ENCODE measurements around the gene P2RX6. TPM values are rescaled to one million over a fixed set of nuclear protein-coding genes. Genes with fewer than 3 reads are reported as not detected.

P2RX6 gene
- polyA plus RNA-seq, 1 donor (not counting 4 experiments of a cell fraction or from before 2014, with no cell fraction given), result 0.87 TPM

DNA sequence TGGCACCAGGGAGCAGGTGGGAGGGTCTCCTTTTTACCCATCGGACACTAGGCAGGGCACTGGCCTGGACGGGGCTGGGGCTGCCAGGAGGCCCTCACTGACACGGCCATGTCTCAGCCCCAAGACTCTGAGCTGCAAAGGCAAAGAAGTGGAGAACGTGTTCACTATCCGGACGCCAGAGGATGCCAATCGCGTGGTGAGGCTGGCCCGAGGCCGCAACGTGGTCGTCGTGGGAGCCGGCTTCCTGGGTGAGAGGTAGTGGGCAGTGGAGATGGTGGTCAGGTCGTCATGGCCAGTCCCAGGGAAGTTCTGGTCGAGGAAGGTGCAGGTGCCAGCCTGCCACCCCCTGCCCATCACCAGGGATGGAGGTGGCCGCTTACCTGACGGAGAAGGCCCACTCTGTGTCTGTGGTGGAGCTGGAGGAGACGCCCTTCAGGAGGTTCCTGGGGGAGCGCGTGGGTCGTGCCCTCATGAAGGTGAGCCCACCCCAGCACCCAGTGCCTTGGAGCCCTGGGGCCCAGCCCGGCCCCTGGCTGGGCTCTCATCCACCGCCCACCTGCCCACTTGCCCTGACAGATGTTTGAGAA lies 38.6 kb upstream of the P2RX6 start:
- no peak for FAIRE-seq
- dilution Hi-C loops (cut with MboI; ENCODE audit: extremely low pct_ligation_motif_present, low sequenced_read_pairs), result no loop called here

DNA sequence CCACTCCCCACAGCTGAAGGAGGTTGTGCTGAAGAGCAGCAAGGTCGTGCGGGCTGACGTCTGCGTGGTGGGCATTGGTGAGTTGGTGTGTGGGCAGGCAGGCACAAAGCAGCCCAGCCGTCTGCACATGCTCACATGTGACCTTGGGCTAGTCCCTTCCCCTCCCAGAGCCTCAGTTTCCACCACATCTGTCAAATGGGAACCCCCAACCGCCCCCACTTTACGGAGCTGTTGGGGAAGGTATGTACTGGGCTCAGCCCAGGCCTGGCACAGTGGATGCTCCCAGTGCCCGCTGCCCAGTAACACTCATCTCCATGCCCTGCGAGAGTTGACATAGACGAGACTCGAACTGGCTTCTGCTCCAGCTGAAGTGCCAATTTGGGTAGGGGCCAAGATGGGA lies 37.9 kb upstream of the P2RX6 start:
- TF ChIP-seq, protein P1, sequence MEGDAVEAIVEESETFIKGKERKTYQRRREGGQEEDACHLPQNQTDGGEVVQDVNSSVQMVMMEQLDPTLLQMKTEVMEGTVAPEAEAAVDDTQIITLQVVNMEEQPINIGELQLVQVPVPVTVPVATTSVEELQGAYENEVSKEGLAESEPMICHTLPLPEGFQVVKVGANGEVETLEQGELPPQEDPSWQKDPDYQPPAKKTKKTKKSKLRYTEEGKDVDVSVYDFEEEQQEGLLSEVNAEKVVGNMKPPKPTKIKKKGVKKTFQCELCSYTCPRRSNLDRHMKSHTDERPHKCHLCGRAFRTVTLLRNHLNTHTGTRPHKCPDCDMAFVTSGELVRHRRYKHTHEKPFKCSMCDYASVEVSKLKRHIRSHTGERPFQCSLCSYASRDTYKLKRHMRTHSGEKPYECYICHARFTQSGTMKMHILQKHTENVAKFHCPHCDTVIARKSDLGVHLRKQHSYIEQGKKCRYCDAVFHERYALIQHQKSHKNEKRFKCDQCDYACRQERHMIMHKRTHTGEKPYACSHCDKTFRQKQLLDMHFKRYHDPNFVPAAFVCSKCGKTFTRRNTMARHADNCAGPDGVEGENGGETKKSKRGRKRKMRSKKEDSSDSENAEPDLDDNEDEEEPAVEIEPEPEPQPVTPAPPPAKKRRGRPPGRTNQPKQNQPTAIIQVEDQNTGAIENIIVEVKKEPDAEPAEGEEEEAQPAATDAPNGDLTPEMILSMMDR (optimal IDR thresholded peaks at IDR 0.05 in 1 of 3, IDR thresholded peaks at IDR 0.05 in 1 of 3, conservative IDR thresholded peaks at IDR 0.05 in 1 of 3; ENCODE audit: extremely low read depth in 1 of 3, insufficient read depth in 2 of 3, low read length in 3 of 3), result no peak
- no peak for TF ChIP-seq EZH2 (IDR thresholded peaks at IDR 0.05; ENCODE audit: low read length)
- no peak for DNase-seq (ENCODE audit: low read depth, low spot score)
- H3K27ac ChIP-seq (ENCODE audit: control insufficient read depth, insufficient read depth, low read length), result no peak overlapping the region
- no peak overlapping the region for H3K4me2 ChIP-seq (ENCODE audit: control insufficient read depth, extremely low read depth, insufficient read depth, low read depth, low read length)
- dilution Hi-C loops (cut with MboI; ENCODE audit: extremely low pct_ligation_motif_present, low sequenced_read_pairs), result no loop called here
- no peaks in the 10 kb centered on the region for H3K9me1 ChIP-seq (ENCODE audit: control insufficient read depth, extremely low read depth, insufficient read depth, low read length)
- H3K27me3 ChIP-seq (ENCODE audit: control insufficient read depth, extremely low read depth, insufficient read depth, low read length), result no peaks in the 10 kb centered on the region
- no peaks in the 10 kb centered on the region for H3K36me3 ChIP-seq (ENCODE audit: control insufficient read depth in 2 of 2, extremely low read depth in 1 of 2, insufficient read depth in 2 of 2, low read length in 2 of 2)
- H2AFZ ChIP-seq (ENCODE audit: control insufficient read depth, low read length), result no peak overlapping the region
- no peak overlapping the region for H3K4me3 ChIP-seq (ENCODE audit: control insufficient read depth in 2 of 3, extremely low read depth in 1 of 3, insufficient read depth in 2 of 3, low read depth in 1 of 3, low read length in 3 of 3)
- no peak overlapping the region for H3K9ac ChIP-seq (ENCODE audit: control insufficient read depth, extremely low read depth, insufficient read depth, low read length)
- H3K4me1 ChIP-seq (ENCODE audit: control insufficient read depth, extremely low read depth, insufficient read depth, low read length), result peaks cover 22% of the 10 kb centered on the region
- H3K79me2 ChIP-seq (ENCODE audit: control insufficient read depth, insufficient read depth, low read length), result no peaks in the 10 kb centered on the region
- no peaks in the 10 kb centered on the region for H4K20me1 ChIP-seq (ENCODE audit: control insufficient read depth, extremely low read depth, insufficient read depth, low read length)
- no peak for FAIRE-seq
- H3K9me3 ChIP-seq (ENCODE audit: control insufficient read depth, low read depth, low read length), result peaks cover 7% of the 10 kb centered on the region

More for the DNA sequence above, 38.6 kb upstream of the P2RX6 start:
- H3K4me2 ChIP-seq (ENCODE audit: control insufficient read depth, extremely low read depth, insufficient read depth, low read depth, low read length), result no peak overlapping the region
- H3K27me3 ChIP-seq (ENCODE audit: control insufficient read depth, extremely low read depth, insufficient read depth, low read length), result no peaks in the 10 kb centered on the region
- no peaks in the 10 kb centered on the region for H3K9me1 ChIP-seq (ENCODE audit: control insufficient read depth, extremely low read depth, insufficient read depth, low read length)
- H3K4me3 ChIP-seq (ENCODE audit: control insufficient read depth in 2 of 3, extremely low read depth in 1 of 3, insufficient read depth in 2 of 3, low read depth in 1 of 3, low read length in 3 of 3), result no peak overlapping the region
- no peak overlapping the region for H3K9ac ChIP-seq (ENCODE audit: control insufficient read depth, extremely low read depth, insufficient read depth, low read length)
- no peak overlapping the region for H3K27ac ChIP-seq (ENCODE audit: control insufficient read depth, insufficient read depth, low read length)
- H2AFZ ChIP-seq (ENCODE audit: control insufficient read depth, low read length), result no peak overlapping the region
- H3K4me1 ChIP-seq (ENCODE audit: control insufficient read depth, extremely low read depth, insufficient read depth, low read length), result peaks cover 19% of the 10 kb centered on the region
- peaks cover 7% of the 10 kb centered on the region for H3K9me3 ChIP-seq (ENCODE audit: control insufficient read depth, low read depth, low read length)
- no peaks in the 10 kb centered on the region for H3K79me2 ChIP-seq (ENCODE audit: control insufficient read depth, insufficient read depth, low read length)
- no peaks in the 10 kb centered on the region for H3K36me3 ChIP-seq (ENCODE audit: control insufficient read depth in 2 of 2, extremely low read depth in 1 of 2, insufficient read depth in 2 of 2, low read length in 2 of 2)
- TF ChIP-seq, protein P1 (optimal IDR thresholded peaks at IDR 0.05 in 1 of 3, IDR thresholded peaks at IDR 0.05 in 1 of 3, conservative IDR thresholded peaks at IDR 0.05 in 1 of 3; ENCODE audit: extremely low read depth in 1 of 3, insufficient read depth in 2 of 3, low read length in 3 of 3), result no peak
- TF ChIP-seq EZH2 (IDR thresholded peaks at IDR 0.05; ENCODE audit: low read length), result no peak
- no peaks in the 10 kb centered on the region for H4K20me1 ChIP-seq (ENCODE audit: control insufficient read depth, extremely low read depth, insufficient read depth, low read length)
- DNase-seq (ENCODE audit: low read depth, low spot score), result no peak
